HCT116 (cell line): ENCODE results near the gene BCAN.

Source experiments
- CBX3 ChIP-seq: IDR thresholded peaks from 2 replicates; pipeline ENCODE4 v1.6.1; 2012; ENCODE audit warnings: low read depth
- CTCF ChIP-seq, 3 experiments: fragments of 200-600 bp in 1 of 3; sonication (generic) in 1 of 3; IDR thresholded peaks in 2 of 3; conservative IDR thresholded peaks in 1 of 3; 2 replicates each; pipeline ENCODE4 v1.5.1; 2012 to 2017; ENCODE audit warnings: low read depth in 2 of 3, low read length in 2 of 3, antibody characterized with exemption in 1 of 3, borderline replicate concordance in 1 of 3, control low read depth in 1 of 3, mild to moderate bottlenecking in 1 of 3, mixed read lengths in 1 of 3, mixed run types in 1 of 3, moderate library complexity in 1 of 3; ENCODE audit not compliant: insufficient read depth in 1 of 3
- EZH2 ChIP-seq: fragments of 200-600 bp; sonication (generic); IDR thresholded peaks from 2 replicates; pipeline ENCODE4 v1.6.1; 2017; ENCODE audit warnings: antibody characterized with exemption, mixed run types
- EZH2phosphoT487 ChIP-seq: fragments of 200-600 bp; IDR thresholded peaks from 2 replicates; pipeline ENCODE4 v1.6.1; 2018; ENCODE audit warnings: antibody characterized with exemption, borderline replicate concordance
- POLR2A ChIP-seq: IDR thresholded peaks from 2 replicates; pipeline ENCODE4 v1.7.0; 2011; ENCODE audit warnings: borderline replicate concordance; ENCODE audit not compliant: insufficient read depth, insufficient read length; ENCODE audit errors: extremely low read depth
- RAD21 ChIP-seq: IDR thresholded peaks from 2 replicates; pipeline ENCODE4 v1.6.1; 2012; ENCODE audit warnings: low read depth, mild to moderate bottlenecking
- SIN3A ChIP-seq: IDR thresholded peaks from 2 replicates; pipeline ENCODE4 v1.6.1; 2012; ENCODE audit warnings: low read depth
- TCF7L2 ChIP-seq: IDR thresholded peaks from 2 replicates; pipeline ENCODE4 v1.7.0; 2011; ENCODE audit warnings: borderline replicate concordance, inconsistent platforms; ENCODE audit not compliant: insufficient read depth, insufficient read length; ENCODE audit errors: extremely low read depth
- ZFX ChIP-seq: fragments of 450-650 bp; IDR thresholded peaks from 2 replicates; pipeline ENCODE4 v1.6.1; 2017
- TF ChIP-seq, protein P1 (sequence below): IDR thresholded peaks from 2 replicates; pipeline ENCODE4 v1.6.1; 2012
- TF ChIP-seq, protein P2 (sequence below): IDR thresholded peaks from 2 replicates; pipeline ENCODE4 v1.6.1; 2012; ENCODE audit warnings: low read depth
- TF ChIP-seq, protein P3 (sequence below): IDR thresholded peaks from 2 replicates; pipeline ENCODE4 v1.6.1; 2012

- TF ChIP-seq RAD21 = no peak
- TF ChIP-seq CTCF (IDR thresholded peaks at IDR 0.05 in 2 of 3, conservative IDR thresholded peaks at IDR 0.05 in 1 of 3; ENCODE audit: borderline replicate concordance in 1 of 3, insufficient read depth in 1 of 3, low read depth in 2 of 3, low read length in 2 of 3) = no peak
- TF ChIP-seq, protein P1, sequence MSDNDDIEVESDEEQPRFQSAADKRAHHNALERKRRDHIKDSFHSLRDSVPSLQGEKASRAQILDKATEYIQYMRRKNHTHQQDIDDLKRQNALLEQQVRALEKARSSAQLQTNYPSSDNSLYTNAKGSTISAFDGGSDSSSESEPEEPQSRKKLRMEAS = no peak
- TF ChIP-seq, protein P2, sequence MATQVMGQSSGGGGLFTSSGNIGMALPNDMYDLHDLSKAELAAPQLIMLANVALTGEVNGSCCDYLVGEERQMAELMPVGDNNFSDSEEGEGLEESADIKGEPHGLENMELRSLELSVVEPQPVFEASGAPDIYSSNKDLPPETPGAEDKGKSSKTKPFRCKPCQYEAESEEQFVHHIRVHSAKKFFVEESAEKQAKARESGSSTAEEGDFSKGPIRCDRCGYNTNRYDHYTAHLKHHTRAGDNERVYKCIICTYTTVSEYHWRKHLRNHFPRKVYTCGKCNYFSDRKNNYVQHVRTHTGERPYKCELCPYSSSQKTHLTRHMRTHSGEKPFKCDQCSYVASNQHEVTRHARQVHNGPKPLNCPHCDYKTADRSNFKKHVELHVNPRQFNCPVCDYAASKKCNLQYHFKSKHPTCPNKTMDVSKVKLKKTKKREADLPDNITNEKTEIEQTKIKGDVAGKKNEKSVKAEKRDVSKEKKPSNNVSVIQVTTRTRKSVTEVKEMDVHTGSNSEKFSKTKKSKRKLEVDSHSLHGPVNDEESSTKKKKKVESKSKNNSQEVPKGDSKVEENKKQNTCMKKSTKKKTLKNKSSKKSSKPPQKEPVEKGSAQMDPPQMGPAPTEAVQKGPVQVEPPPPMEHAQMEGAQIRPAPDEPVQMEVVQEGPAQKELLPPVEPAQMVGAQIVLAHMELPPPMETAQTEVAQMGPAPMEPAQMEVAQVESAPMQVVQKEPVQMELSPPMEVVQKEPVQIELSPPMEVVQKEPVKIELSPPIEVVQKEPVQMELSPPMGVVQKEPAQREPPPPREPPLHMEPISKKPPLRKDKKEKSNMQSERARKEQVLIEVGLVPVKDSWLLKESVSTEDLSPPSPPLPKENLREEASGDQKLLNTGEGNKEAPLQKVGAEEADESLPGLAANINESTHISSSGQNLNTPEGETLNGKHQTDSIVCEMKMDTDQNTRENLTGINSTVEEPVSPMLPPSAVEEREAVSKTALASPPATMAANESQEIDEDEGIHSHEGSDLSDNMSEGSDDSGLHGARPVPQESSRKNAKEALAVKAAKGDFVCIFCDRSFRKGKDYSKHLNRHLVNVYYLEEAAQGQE = no peak
- no peak for TF ChIP-seq EZH2phosphoT487
- TF ChIP-seq POLR2A = no peak
- no peak for TF ChIP-seq EZH2
- TF ChIP-seq ZFX = no peak
- no peak for TF ChIP-seq SIN3A
- no peak for TF ChIP-seq CBX3
- TF ChIP-seq, protein P3, sequence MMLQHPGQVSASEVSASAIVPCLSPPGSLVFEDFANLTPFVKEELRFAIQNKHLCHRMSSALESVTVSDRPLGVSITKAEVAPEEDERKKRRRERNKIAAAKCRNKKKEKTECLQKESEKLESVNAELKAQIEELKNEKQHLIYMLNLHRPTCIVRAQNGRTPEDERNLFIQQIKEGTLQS = no peak
- TF ChIP-seq TCF7L2 = no peak
Measured at GRCh38 chr1:156692441-156692924, 50.6 kb downstream of the BCAN start.
